Measurements from ENCODE around the gene GALNT2. TPM values are rescaled to one million over a fixed set of nuclear protein-coding genes. Genes with fewer than 3 reads are reported as not detected.

GALNT2 gene
- total and polyA plus RNA-seq, 2 of the 13 experiments (the other 11 are each of a cell fraction or from before 2014, with no cell fraction given), result 39.3 to 39.6 TPM

DNA sequence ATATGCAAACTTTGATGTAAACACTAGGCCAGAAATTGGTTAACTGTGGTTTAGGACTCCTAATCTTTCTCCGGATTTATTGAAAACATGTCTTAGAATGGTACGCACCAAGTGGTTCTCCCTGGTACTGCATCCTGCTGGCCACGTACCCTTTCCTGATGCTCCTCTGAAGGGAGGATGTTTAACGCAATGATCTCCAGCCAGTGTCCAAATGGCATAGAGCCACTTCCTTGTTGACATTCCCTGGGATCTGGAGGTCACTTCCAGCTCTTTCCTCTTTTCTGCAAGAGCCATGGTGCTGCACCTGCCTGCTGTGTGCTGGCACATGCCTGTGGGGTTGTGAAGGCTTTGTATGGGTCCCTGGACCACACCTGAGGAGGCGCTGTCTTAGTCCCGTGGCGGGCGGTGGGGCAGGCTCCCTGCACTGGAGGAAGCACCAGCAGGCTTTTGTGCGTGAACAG lies 53.9 kb downstream of the GALNT2 start (continued):
- TF ChIP-seq, protein P1, sequence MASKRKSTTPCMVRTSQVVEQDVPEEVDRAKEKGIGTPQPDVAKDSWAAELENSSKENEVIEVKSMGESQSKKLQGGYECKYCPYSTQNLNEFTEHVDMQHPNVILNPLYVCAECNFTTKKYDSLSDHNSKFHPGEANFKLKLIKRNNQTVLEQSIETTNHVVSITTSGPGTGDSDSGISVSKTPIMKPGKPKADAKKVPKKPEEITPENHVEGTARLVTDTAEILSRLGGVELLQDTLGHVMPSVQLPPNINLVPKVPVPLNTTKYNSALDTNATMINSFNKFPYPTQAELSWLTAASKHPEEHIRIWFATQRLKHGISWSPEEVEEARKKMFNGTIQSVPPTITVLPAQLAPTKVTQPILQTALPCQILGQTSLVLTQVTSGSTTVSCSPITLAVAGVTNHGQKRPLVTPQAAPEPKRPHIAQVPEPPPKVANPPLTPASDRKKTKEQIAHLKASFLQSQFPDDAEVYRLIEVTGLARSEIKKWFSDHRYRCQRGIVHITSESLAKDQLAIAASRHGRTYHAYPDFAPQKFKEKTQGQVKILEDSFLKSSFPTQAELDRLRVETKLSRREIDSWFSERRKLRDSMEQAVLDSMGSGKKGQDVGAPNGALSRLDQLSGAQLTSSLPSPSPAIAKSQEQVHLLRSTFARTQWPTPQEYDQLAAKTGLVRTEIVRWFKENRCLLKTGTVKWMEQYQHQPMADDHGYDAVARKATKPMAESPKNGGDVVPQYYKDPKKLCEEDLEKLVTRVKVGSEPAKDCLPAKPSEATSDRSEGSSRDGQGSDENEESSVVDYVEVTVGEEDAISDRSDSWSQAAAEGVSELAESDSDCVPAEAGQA (IDR thresholded peaks at IDR 0.05; ENCODE audit: low read depth), result no peak
- TF ChIP-seq, protein P1 (CRISPR knock-in tag; IDR thresholded peaks at IDR 0.05; ENCODE audit: borderline replicate concordance), result no peak
- TF ChIP-seq, protein P2, sequence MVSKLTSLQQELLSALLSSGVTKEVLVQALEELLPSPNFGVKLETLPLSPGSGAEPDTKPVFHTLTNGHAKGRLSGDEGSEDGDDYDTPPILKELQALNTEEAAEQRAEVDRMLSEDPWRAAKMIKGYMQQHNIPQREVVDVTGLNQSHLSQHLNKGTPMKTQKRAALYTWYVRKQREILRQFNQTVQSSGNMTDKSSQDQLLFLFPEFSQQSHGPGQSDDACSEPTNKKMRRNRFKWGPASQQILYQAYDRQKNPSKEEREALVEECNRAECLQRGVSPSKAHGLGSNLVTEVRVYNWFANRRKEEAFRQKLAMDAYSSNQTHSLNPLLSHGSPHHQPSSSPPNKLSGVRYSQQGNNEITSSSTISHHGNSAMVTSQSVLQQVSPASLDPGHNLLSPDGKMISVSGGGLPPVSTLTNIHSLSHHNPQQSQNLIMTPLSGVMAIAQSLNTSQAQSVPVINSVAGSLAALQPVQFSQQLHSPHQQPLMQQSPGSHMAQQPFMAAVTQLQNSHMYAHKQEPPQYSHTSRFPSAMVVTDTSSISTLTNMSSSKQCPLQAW (CRISPR knock-in tag; IDR thresholded peaks at IDR 0.05), result 0 out of 2 replicates have a peak, but pooled peaks have one; percentile 38
- TF ChIP-seq, protein P3, sequence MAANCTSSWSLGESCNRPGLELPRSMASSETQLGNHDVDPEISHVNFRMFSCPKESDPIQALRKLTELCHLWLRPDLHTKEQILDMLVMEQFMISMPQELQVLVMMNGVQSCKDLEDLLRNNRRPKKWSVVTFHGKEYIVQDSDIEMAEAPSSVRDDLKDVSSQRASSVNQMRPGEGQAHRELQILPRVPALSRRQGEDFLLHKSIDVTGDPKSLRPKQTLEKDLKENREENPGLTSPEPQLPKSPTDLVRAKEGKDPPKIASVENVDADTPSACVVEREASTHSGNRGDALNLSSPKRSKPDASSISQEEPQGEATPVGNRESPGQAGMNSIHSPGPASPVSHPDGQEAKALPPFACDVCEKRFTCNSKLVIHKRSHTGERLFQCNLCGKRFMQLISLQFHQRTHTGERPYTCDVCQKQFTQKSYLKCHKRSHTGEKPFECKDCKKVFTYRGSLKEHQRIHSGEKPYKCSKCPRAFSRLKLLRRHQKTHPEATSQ (CRISPR knock-in tag; IDR thresholded peaks at IDR 0.05; ENCODE audit: borderline replicate concordance), result no peak
- TF ChIP-seq ARNTL (CRISPR knock-in tag; IDR thresholded peaks at IDR 0.05) (no peak), ZNF468 (CRISPR knock-in tag; IDR thresholded peaks at IDR 0.05) (no peak), CCAR2 (optimal IDR thresholded peaks at IDR 0.05; ENCODE audit: low read depth, low read length) (no peak), FOXJ3 (CRISPR knock-in tag; IDR thresholded peaks at IDR 0.05; ENCODE audit: borderline replicate concordance) (no peak), ZNF569 (CRISPR knock-in tag; IDR thresholded peaks at IDR 0.05; ENCODE audit: borderline replicate concordance) (no peak), SATB2 (CRISPR knock-in tag; IDR thresholded peaks at IDR 0.05) (no peak), ZNF496 (CRISPR knock-in tag; IDR thresholded peaks at IDR 0.05; ENCODE audit: insufficient replicate concordance) (no peak), ZNF878 (CRISPR knock-in tag; IDR thresholded peaks at IDR 0.05) (no peak), SOX5 (CRISPR knock-in tag; IDR thresholded peaks at IDR 0.05; ENCODE audit: borderline replicate concordance) (0 out of 2 replicates have a peak, but pooled peaks have one; percentile 23), SOX6 (IDR thresholded peaks at IDR 0.05) (no peak), SOX6 (CRISPR knock-in tag; IDR thresholded peaks at IDR 0.05) (peak; percentile 48), DR1 (CRISPR knock-in tag; IDR thresholded peaks at IDR 0.05) (no peak), NR2C2 (CRISPR knock-in tag; IDR thresholded peaks at IDR 0.05; ENCODE audit: borderline replicate concordance) (peak; percentile 39; the same call in 1 of the 2 replicates), HDAC1 (CRISPR knock-in tag; IDR thresholded peaks at IDR 0.05) (no peak)
- TF ChIP-seq, protein P4, sequence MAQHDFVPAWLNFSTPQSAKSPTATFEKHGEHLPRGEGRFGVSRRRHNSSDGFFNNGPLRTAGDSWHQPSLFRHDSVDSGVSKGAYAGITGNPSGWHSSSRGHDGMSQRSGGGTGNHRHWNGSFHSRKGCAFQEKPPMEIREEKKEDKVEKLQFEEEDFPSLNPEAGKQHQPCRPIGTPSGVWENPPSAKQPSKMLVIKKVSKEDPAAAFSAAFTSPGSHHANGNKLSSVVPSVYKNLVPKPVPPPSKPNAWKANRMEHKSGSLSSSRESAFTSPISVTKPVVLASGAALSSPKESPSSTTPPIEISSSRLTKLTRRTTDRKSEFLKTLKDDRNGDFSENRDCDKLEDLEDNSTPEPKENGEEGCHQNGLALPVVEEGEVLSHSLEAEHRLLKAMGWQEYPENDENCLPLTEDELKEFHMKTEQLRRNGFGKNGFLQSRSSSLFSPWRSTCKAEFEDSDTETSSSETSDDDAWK (CRISPR knock-in tag; IDR thresholded peaks at IDR 0.05), result no peak
- TF ChIP-seq, protein P5, sequence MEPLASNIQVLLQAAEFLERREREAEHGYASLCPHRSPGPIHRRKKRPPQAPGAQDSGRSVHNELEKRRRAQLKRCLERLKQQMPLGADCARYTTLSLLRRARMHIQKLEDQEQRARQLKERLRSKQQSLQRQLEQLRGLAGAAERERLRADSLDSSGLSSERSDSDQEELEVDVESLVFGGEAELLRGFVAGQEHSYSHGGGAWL (CRISPR knock-in tag; IDR thresholded peaks at IDR 0.05), result no peak

All from HepG2 (cell line).